D341Med (cell line): ENCODE data around the gene FAM8A1.

ENCODE experiments used
- DNase-seq: peaks from one replicate; pipeline ENCODE4 v3.0.0; 2012; ENCODE audit warnings: low spot score

FAM8A1 gene

DNA sequence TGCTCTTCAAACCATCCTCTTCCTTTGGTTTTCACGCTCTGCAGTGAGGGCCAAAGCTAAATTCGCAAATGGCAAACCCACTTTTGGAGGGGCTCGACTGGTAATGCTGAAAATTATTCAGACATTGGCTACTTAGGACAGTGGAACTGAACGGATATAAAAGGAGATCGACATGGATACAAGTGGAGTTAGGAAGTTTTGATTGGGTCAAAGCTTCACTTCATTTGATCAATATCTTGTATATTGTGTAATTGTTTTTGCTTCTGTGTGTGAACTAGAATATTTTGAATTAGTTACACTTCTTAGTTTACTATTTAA lies 1.2 kb downstream of the FAM8A1 start:
- no peak for DNase-seq

DNA sequence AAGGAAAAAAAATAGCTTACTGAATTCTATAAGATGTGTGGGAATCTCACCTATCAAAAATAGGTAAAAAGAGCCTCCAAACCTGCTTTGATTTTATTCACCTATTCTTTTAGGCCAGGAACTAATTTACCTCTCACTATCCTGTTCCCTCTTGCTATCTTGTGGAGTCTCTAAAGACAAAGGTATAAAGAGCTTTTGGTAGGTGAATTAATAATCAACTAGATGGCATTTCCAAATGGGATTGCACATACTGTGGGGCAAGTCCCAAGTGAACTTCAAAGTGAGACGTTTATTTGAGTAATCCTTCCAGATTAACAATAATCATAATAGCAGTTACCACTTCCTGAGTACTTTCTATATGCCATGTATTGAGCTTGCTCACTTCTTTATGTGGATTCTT lies 2.8 kb downstream of the FAM8A1 start:
- DNase-seq: no peak

DNA sequence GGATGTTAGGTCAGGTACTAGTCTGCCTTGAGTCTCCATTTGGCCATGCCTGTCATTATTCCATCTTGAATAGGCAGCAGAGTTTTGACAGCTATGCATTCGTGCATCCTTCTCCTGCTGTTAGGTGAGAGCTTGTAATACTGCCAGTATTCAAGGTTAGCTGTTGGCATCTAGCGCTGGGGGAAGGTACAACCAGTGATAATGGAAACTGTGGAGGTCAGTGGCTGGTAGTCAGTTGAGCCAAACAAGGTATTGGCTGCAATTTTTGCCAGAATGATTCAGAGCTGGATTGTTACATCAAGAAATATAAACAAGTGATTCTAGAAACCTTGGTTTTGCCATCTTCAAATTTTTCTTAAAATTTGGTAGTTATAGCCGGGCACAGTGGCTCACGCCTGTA lies 6.5 kb downstream of the FAM8A1 start:
- DNase-seq: no peak

DNA sequence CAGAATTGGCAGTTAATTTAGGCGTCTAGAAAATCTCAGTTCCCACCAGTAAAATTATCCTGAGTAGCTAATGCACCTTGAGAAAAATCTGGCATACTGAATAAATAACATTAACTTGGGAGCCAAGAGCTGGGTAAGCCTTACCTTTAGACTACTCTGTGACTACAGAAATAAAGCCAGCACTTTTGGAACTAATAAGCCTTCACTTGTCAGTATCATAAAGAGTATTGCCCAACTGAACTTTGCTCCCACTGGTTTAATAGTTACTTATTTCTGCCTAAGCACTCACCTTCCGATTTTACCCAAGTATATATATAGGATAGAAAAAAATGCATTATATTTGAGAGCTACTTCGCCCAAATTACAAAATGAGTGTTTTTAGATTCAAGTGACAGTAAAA lies 10.7 kb downstream of the FAM8A1 start:
- no peak for DNase-seq

DNA sequence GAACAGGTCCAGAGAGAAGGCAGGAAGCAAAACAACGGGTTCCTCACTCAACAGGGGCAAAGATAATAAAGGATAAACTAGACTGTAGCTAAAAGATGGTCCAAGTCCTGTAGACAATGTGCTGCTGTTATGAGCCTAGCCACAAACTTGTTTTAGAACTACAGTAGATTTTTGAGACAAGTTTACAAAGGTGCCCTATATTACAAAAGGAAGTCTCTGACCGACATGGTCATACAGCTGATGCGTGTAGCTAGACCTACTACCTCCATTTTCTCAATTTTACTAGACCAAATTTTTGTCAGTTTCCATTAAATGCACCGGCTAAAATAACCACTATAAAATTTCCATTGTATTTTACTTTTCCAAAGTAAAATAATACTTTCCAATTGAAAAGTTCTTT lies 11.9 kb downstream of the FAM8A1 start:
- DNase-seq: no peak

DNA sequence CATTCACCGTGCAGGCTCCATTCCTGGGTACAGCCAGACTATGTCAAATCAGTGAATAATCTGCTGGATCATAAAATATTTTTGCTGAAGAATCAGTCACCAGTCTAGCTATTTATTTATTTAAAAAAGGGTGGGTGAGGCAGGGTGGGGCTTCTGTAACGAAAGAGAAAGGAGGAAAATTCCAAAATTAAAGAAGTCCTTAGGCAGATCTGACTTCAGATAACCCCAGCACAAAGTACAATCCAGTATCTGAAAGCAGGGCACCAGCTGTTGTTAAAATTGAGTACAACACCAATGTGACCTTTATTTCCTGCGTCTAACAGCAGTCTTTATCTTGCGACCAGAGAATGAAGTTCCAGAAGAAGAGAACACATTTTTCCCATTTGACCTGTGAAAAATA lies 15.7 kb downstream of the FAM8A1 start:
- DNase-seq: no peak

DNA sequence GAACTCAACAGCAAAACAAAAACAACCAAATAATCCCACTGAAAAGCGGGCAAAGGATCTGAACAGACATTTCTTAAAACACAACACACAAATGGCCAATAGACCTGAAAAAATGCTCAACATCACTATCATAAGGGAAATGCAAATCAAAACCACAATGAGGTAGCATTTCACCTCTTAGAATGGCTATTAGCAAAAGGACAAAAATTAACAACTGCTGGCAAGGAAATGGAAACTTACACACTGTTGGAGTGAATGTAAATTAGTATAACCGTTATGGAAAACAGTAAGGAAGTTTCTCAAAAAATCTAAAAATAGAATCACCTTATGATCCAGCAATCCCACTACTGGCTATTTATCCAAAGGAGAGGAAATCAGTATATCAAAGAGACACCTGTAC lies 20.9 kb downstream of the FAM8A1 start:
- DNase-seq: no peak

DNA sequence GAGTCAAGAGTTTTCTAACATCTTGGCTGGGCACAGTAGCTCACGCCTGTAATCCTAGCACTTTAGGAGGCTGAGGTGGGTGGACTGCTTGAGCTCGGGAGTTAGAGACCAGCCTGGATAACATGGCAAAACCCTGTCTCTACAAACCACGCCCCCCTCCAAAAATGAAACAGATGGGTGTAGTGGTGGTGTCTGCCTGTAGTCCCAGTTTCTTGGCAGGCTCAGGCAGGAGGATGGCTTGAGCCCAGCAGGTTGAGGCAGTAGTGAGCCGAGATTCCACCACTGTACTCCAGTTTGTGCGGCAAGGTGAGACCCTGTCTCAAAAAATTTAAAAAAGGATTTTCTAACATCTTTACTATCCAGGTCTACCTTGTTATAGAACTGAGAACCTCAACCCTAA lies 22.0 kb downstream of the FAM8A1 start:
- peak; percentile 44 for DNase-seq

DNA sequence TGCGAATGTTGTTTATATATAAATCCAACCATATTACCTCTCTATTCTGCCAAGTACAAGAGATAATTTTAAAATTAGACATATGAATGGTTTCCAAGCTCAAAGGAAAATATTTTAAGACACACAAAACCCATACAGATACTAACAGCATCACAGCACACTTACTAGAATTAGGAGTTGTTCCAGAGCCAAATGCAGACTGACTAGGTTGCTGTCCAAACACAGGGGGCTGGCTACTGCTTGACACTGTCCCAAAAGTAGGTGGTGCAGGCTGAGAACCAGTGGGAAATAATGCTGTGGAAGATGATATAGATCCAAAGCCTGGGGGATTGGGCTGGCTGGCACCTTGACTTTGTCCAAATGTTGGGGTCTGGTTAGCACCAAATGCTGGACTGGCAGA lies 24.3 kb downstream of the FAM8A1 start:
- no peak for DNase-seq

DNA sequence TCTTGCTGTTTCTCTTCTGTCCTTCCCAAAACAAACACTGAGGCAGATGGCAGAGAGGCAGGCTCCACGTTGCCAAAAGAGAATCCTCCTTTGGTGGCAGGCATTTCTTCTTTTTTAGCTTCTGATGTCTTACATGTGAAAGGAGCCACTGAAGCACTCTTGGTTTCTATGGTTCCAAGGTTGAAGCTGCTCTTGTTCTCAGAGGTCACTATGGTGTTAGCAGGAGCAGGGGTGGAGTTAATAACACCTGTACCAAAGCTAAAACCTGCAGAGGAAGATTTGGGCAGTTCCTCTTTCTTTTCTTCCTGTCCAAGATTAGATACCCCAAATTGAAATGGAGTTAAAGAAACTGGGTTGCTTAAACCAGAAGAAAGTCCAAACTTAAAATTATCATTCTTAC lies 28.8 kb downstream of the FAM8A1 start:
- DNase-seq: no peak

DNA sequence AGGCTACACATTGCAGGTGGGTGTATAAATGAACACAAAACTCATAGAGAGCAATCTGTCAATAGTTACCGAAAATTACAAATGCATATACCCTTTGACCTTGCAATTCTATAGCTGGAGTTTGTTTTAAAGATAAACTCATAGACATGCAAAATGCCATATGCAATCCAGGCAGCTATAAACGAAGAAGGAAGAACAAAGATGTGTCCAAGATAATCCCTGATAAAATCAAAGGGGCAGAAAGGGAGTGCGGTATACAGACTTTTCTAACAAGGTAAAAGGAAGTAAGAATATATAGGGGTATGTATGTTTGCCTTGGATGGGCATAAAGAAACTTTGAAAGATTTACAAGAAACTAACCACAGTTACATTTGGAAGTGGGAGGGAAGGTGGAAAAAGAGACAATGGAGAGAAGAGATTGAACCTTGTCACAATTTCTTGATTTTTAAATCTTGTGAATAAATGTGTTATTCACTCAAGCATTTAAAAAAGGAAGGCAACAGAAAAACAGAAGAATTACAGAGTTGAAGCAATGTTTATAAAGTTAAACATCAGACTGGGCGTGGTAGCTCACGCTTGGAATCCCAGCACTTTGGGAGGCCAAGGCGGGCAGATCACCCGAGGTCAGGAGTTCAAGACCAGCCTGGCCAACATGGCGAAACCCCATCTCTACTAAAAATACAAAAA lies 29.9 kb downstream of the FAM8A1 start:
- no peak for DNase-seq

DNA sequence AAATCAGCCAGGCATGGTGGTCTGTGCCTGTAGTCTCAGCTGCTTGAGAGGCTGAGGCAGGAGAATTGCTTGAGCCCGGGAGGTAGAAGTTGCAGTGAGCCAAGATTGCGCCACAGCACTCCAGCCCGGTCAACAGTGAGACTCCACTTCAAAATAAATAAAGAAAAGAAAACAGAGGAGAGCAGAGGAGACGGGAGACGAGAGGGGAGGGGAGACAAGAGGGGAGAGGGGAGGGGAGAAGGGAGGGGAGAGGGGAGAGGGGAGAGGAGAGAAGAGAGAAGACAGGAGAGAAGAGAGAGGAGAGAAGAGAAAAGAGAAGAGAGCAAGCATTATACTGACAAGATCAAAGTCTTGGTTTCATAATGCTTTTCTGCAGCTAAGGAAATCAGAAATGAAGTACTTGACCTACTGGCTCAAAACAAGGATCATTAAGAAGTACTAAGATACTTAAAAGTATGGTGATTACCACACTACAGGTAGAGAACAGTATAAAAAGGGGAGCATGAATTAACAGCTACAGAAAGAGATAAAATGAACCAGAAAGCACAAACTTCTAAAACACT lies 30.5 kb downstream of the FAM8A1 start:
- no peak for DNase-seq

DNA sequence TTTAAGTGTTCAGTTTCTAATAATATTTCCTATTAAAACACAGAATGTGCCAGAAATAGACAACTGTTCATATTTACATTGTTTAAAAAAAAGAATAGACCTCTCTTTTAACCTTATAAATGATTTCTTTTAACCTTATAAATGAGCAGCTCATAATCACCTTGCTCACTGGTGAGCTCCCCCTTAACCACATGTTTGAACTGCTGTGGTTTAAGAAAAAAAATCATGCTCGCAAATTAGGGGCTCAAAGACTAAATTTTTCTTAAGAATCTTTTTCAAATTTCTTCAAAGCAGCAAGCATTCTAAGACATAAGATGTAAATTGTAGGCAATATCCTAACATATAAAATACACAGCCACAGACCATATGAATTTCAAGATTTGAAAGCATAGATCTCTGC lies 32.8 kb downstream of the FAM8A1 start:
- no peak for DNase-seq

DNA sequence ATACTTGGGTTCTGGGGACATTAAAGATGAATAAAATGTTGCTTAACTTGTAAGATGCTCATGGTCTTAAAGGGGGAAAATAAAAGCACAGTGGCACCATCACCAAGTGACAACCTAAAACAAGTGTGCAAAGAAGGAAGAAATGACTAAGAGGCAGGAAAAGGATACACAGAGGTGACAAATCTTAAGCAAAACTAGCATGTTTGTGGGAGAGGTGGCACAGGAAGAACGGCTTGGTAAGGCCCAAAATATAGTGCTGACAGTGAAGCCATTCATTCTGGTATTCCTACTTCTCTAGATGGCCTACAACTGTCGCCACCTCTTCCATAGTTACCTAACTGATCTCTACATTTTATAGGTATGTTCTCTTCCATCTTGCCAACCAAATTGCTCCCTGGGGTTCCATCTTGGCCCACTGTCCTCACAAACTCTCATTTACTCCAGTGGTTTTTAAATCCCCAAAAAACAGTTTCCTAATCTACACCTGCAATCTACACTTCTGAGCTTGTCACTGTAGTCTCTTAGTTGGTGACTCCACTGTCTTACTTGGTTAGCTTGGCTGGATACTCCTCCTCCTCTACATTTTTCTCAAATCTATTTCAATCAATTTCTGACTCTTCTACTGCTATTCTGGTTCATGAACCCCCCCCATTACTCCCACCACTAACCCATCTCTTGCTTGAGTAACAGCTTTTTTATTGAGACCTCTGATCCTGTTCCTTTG lies 33.5 kb downstream of the FAM8A1 start:
- DNase-seq: no peak

DNA sequence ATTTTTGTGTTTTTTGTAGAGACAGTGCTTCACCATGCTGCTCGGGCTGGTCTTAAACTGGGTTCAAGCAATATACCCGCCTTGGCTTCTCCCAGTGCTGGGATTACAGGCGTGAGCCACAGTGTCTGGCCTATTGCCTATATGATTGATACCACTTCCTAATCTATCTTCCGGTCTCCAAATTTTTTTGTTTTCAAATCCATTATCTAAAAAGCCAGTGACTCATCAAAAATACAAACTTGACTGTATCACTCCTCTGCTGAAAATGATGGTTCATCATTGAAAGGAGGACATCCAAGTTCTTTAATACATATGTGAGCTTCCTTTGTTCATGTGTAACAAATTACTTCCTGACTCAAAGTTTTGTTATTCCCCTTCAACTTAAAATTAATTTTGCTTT lies 35.5 kb downstream of the FAM8A1 start:
- DNase-seq: no peak

DNA sequence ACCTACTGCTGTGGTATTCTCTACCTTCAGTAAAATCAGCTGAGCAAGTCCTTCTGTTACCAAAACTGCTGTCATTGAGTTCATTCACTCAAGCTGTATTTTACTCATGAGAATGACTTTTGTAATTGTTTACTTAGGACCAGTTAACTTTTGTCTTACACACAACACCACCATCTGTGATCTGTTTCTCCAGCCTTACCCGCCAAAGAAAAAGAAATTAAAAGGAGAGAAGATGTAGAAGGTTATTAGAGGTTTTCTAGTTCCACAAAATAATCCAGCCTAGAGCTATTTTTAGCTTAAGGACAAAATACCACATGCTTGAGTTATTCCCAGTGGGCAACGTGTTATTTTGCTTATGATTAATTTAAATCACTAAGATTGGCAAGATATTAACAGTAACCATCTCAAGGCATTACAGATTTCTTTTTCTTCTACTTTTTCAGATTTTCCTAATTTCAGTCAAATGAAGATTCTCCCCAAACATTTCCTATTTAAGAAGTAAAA lies 38.2 kb downstream of the FAM8A1 start:
- DNase-seq: no peak

DNA sequence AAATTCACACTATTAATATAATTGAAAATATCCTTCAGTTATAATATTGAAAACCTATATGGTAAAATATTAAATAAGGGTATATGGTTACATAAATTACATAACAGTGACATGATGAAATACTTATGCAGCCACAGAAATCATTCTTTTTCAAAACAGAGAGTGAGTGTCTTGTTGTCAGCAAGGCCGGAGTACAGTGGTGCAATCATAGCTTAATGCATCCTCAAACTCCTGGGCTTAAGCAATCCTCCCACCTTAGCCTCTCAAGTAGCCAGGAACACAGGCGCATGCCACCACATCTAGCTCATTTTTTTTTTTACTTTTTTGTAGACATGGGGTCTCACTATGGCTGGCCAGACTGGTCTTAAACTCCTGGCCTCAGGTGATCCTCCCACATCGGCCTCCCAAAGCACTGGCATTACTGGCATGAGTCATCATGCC lies 40.4 kb downstream of the FAM8A1 start:
- no peak for DNase-seq

DNA sequence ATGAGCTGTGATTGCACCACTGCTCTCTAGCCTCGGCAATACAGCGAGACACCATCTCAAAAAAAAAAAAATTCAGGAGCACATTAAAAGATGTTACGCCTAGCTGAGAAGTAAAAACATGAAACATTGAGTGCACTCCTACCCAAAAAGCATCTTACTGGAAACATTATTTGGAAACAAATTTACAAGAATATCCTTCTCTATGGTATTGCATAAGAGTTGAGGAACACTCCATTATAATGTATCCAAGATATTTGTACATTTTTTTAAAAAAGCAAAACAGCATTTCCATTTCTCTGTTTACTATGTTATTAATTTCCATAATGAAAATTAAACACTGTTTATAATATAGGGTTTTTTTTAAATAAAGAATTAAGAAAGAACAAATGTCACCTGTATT lies 48.6 kb downstream of the FAM8A1 start:
- no peak for DNase-seq

DNA sequence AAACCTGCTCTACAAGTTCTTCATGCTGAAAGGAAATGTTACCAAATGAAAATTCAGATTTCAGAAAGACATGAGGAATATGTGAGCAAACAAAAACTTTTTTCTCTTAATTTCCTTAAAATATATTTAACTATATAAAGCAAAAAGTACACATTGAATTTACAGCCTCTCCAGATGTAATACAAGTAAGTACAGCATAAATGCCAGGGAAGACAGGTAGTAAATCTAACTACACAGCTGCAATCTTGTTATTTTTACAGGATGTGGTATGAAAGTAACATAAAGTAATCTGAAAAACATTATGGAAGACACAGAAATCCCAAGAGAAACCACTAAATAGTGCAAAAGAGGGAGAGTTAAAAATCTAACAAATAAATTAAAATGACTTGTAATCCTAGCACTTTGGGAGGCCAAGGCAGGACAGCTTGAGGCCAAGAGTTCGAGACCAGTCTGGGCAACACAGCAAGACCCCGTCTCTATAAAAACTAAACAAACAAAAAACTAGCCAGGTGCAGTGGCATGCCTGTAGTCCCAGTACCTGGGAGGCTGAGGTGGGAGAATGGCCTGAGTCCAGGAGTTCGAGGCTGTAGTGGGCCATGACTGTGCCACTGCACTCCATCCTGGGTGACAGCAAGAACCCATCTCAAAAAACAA lies 50.7 kb downstream of the FAM8A1 start:
- no peak for DNase-seq

DNA sequence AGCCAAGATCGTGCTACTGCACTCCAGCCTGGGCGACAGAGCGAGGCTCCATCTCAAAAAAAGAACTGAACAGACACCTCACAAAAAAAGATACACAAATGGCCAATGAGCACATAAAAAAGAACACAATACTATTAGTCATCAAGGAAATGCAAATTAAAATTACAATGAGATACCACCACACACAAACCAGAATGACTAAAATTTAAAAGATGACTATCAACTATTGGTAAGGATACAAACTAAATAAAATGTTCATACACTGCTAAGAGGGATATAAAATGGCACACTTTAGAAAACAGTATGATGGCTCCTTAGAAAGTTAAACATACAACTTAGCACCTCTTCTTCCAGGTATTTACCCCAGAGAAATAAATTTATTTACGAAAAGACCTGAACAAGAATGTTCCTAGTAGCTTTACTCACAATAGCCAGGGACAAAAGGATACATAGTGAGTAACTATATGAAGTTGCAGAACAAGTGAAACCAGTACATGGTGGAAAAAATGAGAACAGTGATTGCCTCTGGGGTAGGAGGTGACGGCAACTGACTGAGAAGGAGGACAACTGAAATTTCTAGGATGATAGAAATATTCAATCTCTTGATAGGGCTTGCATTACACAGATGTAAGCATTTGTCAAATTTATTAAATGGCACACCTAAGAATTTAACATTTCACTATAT lies 53.2 kb downstream of the FAM8A1 start:
- DNase-seq: no peak

DNA sequence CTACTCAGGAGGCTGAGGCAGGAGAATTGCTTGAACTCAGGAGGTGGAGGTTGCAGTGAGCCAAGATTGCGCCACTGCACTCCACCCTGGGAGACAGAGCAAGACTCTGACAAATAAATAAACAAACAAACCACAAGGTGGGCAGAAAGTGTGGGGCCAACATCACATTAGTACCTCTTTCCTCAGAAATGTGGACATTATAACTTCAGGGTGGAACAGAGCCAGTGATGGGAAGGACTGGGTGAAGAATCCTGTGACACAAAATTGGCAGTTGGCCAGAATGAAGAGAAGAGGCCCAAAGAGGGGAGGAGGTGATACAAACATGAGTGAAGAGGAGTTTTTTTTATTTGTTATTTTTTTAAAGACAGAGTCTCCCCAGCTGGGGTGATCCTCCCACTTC lies 56.0 kb downstream of the FAM8A1 start:
- DNase-seq: no peak

DNA sequence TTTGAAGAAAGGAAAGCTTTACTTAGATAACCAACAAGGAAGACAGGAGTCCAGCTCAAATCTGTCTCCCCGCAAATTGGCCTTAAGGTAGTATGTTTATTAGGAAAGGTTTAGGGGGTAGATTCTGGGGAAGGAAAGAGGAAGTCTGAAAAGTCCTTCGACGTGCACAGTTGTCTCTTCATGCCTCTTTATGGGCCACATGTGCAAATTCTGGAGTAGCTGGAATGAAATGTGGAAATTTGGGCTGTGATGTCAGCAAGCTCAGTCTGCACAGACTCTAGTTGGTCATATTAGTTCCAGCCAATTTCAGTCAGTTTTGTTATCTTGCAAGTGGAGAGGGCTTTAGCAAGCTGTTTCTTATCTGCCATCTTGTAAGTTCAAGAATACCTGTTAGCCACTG lies 56.5 kb downstream of the FAM8A1 start:
- no peak for DNase-seq
